Glutamatergic neuron (in vitro differentiated cells): ENCODE results near the gene PAPPA2. TPM values are rescaled to one million over a fixed set of nuclear protein-coding genes. Genes with fewer than 3 reads are reported as not detected.
"Not testable (repeated sequence)": the region's sequence is repeated elsewhere in the genome, so short reads cannot be mapped to it uniquely, and the experiment has no call there.

Experiments used
- DNase-seq: peaks from one replicate; pipeline ENCODE4 v3.0.0; 2022
- H3K27ac Mint-ChIP-seq: one replicate; pipeline ENCODE4 v1.8.0; 2020; ENCODE audit warnings: mild to moderate bottlenecking, mixed read lengths, inconsistent platforms; ENCODE audit not compliant: unreplicated experiment
- H3K27me3 Mint-ChIP-seq: one replicate; pipeline ENCODE4 v1.8.0; 2020; ENCODE audit warnings: mild to moderate bottlenecking, moderate library complexity, mixed read lengths, inconsistent platforms; ENCODE audit not compliant: unreplicated experiment
- H3K36me3 Mint-ChIP-seq: one replicate; pipeline ENCODE4 v1.8.0; 2020; ENCODE audit warnings: mild to moderate bottlenecking, mixed read lengths, inconsistent platforms; ENCODE audit not compliant: unreplicated experiment
- H3K4me1 Mint-ChIP-seq: one replicate; pipeline ENCODE4 v1.8.0; 2020; ENCODE audit warnings: mild to moderate bottlenecking, low read depth, mixed read lengths, inconsistent platforms; ENCODE audit not compliant: unreplicated experiment
- H3K4me3 Mint-ChIP-seq: one replicate; pipeline ENCODE4 v1.8.0; 2020; ENCODE audit warnings: mild to moderate bottlenecking, mixed read lengths, inconsistent platforms; ENCODE audit not compliant: unreplicated experiment
- H3K9me3 Mint-ChIP-seq: one replicate; pipeline ENCODE4 v1.8.0; 2020; ENCODE audit warnings: mild to moderate bottlenecking, moderate library complexity, mixed read lengths, inconsistent platforms; ENCODE audit not compliant: unreplicated experiment
- total RNA-seq: library from RNA; stranded (reverse); fragmentation: NEBNext Ultra II Directional; extraction: Animal tissue kit (Norgen Biotek cat#: 25700); gene quantifications from one replicate; pipeline ENCODE4 v1.2.1, GENCODE V29; 2021; ENCODE audit not compliant: unreplicated experiment
- TF ChIP-seq, protein P1 (sequence below): fragments of 200-600 bp; sonication (generic); IDR thresholded peaks from one replicate; pipeline ENCODE4 v1.5.0; 2021; ENCODE audit not compliant: partially characterized antibody, unreplicated experiment

Gene PAPPA2
- total RNA-seq, 1 donor from 2014 or later: 2.3 TPM

DNA sequence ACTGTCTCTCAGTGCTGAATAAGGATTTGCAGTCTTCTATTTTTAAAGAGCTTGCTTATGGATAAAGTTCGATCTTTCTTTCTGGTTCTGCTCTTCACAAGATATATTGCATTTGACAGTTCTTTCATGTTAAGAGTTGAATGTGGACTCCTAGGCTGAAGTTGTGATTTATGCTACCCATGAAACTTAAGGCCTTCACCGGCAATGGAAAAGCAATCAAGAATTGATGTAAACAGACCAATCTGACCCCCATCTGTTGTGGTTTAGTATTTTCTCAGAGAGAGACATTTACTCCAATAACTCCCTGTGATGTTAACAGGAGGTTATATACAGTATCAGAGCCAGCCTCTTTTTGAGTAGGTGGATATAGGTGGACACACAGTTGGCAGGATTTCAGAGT is 165.8 kb downstream of the PAPPA2 start:
- H3K4me1 Mint-ChIP-seq: no peaks in the 10 kb centered on the region
- H3K27me3 Mint-ChIP-seq: no peaks in the 10 kb centered on the region
- no peaks in the 10 kb centered on the region for H3K9me3 Mint-ChIP-seq
- no peak overlapping the region for H3K4me3 Mint-ChIP-seq
- TF ChIP-seq, protein P1, sequence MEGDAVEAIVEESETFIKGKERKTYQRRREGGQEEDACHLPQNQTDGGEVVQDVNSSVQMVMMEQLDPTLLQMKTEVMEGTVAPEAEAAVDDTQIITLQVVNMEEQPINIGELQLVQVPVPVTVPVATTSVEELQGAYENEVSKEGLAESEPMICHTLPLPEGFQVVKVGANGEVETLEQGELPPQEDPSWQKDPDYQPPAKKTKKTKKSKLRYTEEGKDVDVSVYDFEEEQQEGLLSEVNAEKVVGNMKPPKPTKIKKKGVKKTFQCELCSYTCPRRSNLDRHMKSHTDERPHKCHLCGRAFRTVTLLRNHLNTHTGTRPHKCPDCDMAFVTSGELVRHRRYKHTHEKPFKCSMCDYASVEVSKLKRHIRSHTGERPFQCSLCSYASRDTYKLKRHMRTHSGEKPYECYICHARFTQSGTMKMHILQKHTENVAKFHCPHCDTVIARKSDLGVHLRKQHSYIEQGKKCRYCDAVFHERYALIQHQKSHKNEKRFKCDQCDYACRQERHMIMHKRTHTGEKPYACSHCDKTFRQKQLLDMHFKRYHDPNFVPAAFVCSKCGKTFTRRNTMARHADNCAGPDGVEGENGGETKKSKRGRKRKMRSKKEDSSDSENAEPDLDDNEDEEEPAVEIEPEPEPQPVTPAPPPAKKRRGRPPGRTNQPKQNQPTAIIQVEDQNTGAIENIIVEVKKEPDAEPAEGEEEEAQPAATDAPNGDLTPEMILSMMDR: no peak
- H3K36me3 Mint-ChIP-seq: no peaks in the 10 kb centered on the region
- H3K27ac Mint-ChIP-seq: no peak overlapping the region
- DNase-seq: no peak

DNA sequence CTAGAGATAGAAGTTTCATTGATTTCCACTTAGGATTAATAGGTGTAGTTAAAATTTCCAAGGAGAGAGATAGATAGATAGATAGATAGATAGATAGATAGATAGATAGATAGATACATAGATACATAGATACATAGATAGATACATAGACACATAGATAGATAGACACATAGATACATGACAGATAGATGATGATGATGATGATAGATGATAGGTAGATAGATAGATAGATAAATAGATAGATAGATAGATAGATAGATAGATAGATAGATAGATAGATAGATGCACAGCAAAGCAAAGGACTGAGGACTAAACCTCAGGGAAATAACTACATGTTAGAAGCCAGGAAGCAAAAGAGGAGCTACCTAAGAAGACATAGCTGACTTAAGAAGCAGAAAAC is 171.8 kb downstream of the PAPPA2 start:
- H3K27ac Mint-ChIP-seq, DNase-seq, H3K36me3 Mint-ChIP-seq, H3K9me3 Mint-ChIP-seq, H3K27me3 Mint-ChIP-seq, H3K4me1 Mint-ChIP-seq, H3K4me3 Mint-ChIP-seq: not testable (repeated sequence)

DNA sequence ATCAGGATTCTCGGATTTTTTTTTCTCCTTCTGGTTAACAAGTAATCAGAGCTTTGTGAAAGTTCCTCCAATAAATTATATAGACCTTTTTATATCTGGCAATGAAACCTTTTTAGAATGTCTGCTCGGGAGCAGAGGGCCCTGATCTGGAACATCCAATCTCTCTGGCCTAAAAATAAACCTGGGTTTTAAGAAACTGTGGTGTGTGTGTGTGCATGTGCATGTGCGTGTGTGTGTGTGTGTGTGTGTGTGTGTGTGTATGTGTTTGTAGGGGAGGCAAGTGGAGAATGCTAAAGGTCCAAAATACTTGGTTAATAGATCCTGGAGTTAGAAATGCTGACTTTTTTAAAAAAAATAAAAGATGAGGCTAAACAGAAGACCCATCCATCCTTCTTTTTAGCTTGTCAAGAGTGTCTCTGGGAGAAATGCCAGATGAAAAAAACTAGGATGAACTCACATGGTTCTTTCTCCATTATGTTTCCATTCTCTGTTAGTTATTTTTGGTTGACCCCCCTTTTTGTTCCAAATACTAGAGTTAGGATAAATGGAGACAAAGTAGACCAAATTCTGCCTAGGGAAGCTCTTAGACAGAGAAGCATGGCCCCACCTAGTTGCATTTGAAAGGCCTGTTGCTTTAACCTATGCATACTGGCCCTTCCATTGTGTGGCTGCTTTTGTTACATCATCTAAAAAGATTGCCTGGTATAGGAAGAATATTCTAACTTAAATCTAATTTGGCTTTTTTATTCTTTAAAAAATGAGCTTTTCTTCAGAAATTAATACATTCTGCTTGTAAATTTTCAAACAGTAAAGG is 175.9 kb downstream of the PAPPA2 start:
- TF ChIP-seq, protein P1: no peak
- DNase-seq: no peak

DNA sequence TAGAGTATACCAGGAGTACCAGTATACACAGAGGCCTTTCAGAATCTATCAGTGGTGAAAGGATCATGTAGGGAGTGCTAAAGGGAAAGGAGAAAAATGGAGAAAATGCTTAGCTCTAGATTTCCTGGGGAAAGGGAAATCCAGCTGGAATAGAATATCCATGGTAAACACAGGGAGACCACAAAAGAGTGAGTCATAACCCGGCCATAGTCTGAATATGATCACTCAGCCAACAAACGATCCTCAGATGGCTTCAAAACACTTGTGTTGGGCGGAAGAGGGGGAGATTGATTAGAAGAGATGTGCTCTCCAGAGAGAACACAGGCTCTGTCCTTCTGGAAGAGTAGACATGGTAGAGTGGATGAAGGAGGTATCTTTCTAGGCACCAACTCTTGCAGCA is 180.6 kb downstream of the PAPPA2 start:
- Mint-ChIP-seq H3K27me3 (peaks cover 3% of the 10 kb centered on the region), H3K4me1 (no peaks in the 10 kb centered on the region), H3K27ac (no peak overlapping the region), H3K36me3 (no peaks in the 10 kb centered on the region), H3K9me3 (no peaks in the 10 kb centered on the region), H3K4me3 (no peak overlapping the region)
- no peak for DNase-seq
- TF ChIP-seq, protein P1: no peak

More for the DNA sequence above, 175.9 kb downstream of the PAPPA2 start:
- no peaks in the 10 kb centered on the region for H3K27me3 Mint-ChIP-seq
- no peak overlapping the region for H3K4me3 Mint-ChIP-seq
- H3K9me3 Mint-ChIP-seq: no peaks in the 10 kb centered on the region
- H3K36me3 Mint-ChIP-seq: no peaks in the 10 kb centered on the region
- H3K27ac Mint-ChIP-seq: no peak overlapping the region
- H3K4me1 Mint-ChIP-seq: no peaks in the 10 kb centered on the region

DNA sequence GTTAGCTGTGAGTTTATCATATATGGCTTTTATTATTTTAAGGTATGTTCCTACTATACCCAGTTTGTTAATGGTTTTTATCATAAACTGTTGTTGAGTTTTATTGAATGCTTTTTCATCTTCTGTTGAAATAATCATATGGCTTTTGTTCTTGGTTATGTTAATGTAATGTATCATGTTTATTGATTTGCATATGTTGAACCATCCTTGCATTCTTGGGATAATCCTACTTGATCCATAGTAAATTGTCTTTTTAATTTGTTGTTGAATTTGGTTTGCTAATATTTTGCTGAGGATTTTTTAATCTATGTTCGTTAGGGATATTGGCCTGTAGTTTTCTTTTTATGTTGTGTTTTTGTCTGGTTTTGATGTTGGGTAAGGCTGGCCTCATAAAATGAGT is 185.6 kb downstream of the PAPPA2 start:
- TF ChIP-seq, protein P1: no peak
- H3K9me3 Mint-ChIP-seq: peaks cover 10% of the 10 kb centered on the region

More for the DNA sequence above, 185.6 kb downstream of the PAPPA2 start:
- Mint-ChIP-seq H3K4me3 (no peak overlapping the region), H3K27me3 (peaks cover 3% of the 10 kb centered on the region), H3K27ac (no peak overlapping the region), H3K4me1 (no peaks in the 10 kb centered on the region), H3K36me3 (no peaks in the 10 kb centered on the region)
- no peak for DNase-seq
